Liver (tissue), 9 donors: Measurements from ENCODE around the gene DSC1. TPM values are rescaled to one million over a fixed set of nuclear protein-coding genes. Genes with fewer than 3 reads are reported as not detected.

Experiments
- DNase-seq: peaks from one replicate; pipeline ENCODE4 v3.0.0-alpha.2; 2017; ENCODE audit warnings: low spot score
- H3K27ac ChIP-seq, 2 donors: one replicate each; pipeline ENCODE4 v1.7.0; 2013; ENCODE audit warnings: inconsistent platforms in 2 of 2, low read length in 2 of 2, control low read depth in 1 of 2, low read depth in 1 of 2, mild to moderate bottlenecking in 1 of 2
- H3K27me3 ChIP-seq, 4 donors: one replicate each; pipeline versions ENCODE4 v1.6.1 to v1.7.0; 2013; ENCODE audit warnings: low read length in 3 of 4, inconsistent platforms in 1 of 4, mild to moderate bottlenecking in 1 of 4, moderate library complexity in 1 of 4; ENCODE audit not compliant: control insufficient read depth in 4 of 4, insufficient read depth in 4 of 4
- H3K36me3 ChIP-seq, 4 donors: one replicate each; pipeline versions ENCODE4 v1.6.1 to v1.7.0; 2013; ENCODE audit warnings: low read length in 3 of 4, mild to moderate bottlenecking in 3 of 4, low read depth in 1 of 4, moderate library complexity in 1 of 4; ENCODE audit not compliant: control insufficient read depth in 4 of 4, insufficient read depth in 3 of 4
- H3K4me1 ChIP-seq, 4 donors: one replicate each; pipeline versions ENCODE4 v1.6.1 to v1.7.0; 2013; ENCODE audit warnings: low read length in 3 of 4, mild to moderate bottlenecking in 3 of 4, moderate library complexity in 1 of 4; ENCODE audit not compliant: control insufficient read depth in 4 of 4, insufficient read depth in 4 of 4
- H3K4me3 ChIP-seq, 3 donors: one replicate each; pipeline versions ENCODE4 v1.6.1 to v1.7.0; 2013; ENCODE audit warnings: low read length in 3 of 3, control low read depth in 1 of 3, low read depth in 1 of 3, mild to moderate bottlenecking in 1 of 3
- H3K9ac ChIP-seq, 2 donors: one replicate each; pipeline ENCODE4 v1.7.0; 2013; ENCODE audit warnings: low read length in 2 of 2, mild to moderate bottlenecking in 2 of 2, moderate library complexity in 2 of 2, control low read depth in 1 of 2, low read depth in 1 of 2
- H3K9me3 ChIP-seq, 4 donors: one replicate each; pipeline versions ENCODE4 v1.6.1 to v1.7.0; 2013; ENCODE audit warnings: low read length in 3 of 4; ENCODE audit not compliant: control insufficient read depth in 4 of 4
- ATF3 ChIP-seq: IDR thresholded peaks from 2 replicates; pipeline ENCODE4 v1.6.1; 2016; ENCODE audit warnings: antibody characterized with exemption
- EGR1 ChIP-seq, 2 donors: IDR thresholded peaks; 2 replicates each; pipeline ENCODE4 v1.6.1; 2016 to 2018; ENCODE audit warnings: antibody characterized with exemption in 2 of 2, low read depth in 2 of 2
- FOXA2 ChIP-seq: IDR thresholded peaks from 2 replicates; pipeline ENCODE4 v1.6.1; 2016; ENCODE audit warnings: antibody characterized with exemption
- GABPA ChIP-seq, 2 donors: IDR thresholded peaks in 1 of 2; conservative IDR thresholded peaks in 1 of 2; 2 replicates each; pipeline ENCODE4 v1.6.1; 2016; ENCODE audit warnings: antibody characterized with exemption in 2 of 2, mild to moderate bottlenecking in 1 of 2, moderate library complexity in 1 of 2
- HNF4A ChIP-seq, 2 donors: conservative IDR thresholded peaks; 2 replicates each; pipeline ENCODE4 v1.6.1; 2016; ENCODE audit warnings: antibody characterized with exemption in 2 of 2, mild to moderate bottlenecking in 2 of 2
- HNF4G ChIP-seq: IDR thresholded peaks from 2 replicates; pipeline ENCODE4 v1.6.1; 2016; ENCODE audit warnings: antibody characterized with exemption
- JUND ChIP-seq, 2 donors: IDR thresholded peaks; 2 replicates each; pipeline ENCODE4 v1.6.1; 2016; ENCODE audit warnings: antibody characterized with exemption in 2 of 2
- MAX ChIP-seq: IDR thresholded peaks from 2 replicates; pipeline ENCODE4 v1.6.1; 2016; ENCODE audit warnings: antibody characterized with exemption
- NR2F2 ChIP-seq: IDR thresholded peaks from 2 replicates; pipeline ENCODE4 v1.6.1; 2016; ENCODE audit warnings: antibody characterized with exemption
- REST ChIP-seq: IDR thresholded peaks from 2 replicates; pipeline ENCODE4 v1.6.1; 2016; ENCODE audit warnings: antibody characterized with exemption, mild to moderate bottlenecking
- RXRA ChIP-seq, 2 donors: IDR thresholded peaks; 2 replicates each; pipeline ENCODE4 v1.6.1; 2017 to 2018; ENCODE audit warnings: antibody characterized with exemption in 2 of 2, mild to moderate bottlenecking in 1 of 2
- SP1 ChIP-seq: IDR thresholded peaks from 2 replicates; pipeline ENCODE4 v1.6.1; 2018; ENCODE audit warnings: antibody characterized with exemption, mild to moderate bottlenecking
- TAF1 ChIP-seq: conservative IDR thresholded peaks from 2 replicates; pipeline ENCODE4 v1.6.1; 2016; ENCODE audit warnings: antibody characterized with exemption, mild to moderate bottlenecking
- ZBTB33 ChIP-seq: IDR thresholded peaks from 2 replicates; pipeline ENCODE4 v1.6.1; 2016; ENCODE audit warnings: antibody characterized with exemption
- WGBS: extraction: QIAGEN DNeasy Blood & Tissue Kit; methylation state at CpG from one replicate; pipeline ENCODE4 v1.1.7; 2013; 5-methylcytosine and 5-hydroxymethylcytosine counted together
- polyA plus RNA-seq, 2 donors: library from polyadenylated mRNA; stranded (reverse) in 1 of 2; unstranded in 1 of 2; fragments of 200-250 nt in 1 of 2; fragments of >200 nt in 1 of 2; fragmentation: Nextera tagmentation in 1 of 2; extraction: Ambion mirVana in 1 of 2; gene quantifications; one replicate each; pipeline versions ENCODE4 v1.2.1 to v1.2.3, GENCODE V29; 2013 to 2015
- total RNA-seq, 2 donors: library from RNA; depleted of rRNA; stranded (reverse); fragments of >200 nt; gene quantifications; one replicate each; pipeline ENCODE4 v1.2.3, GENCODE V29; 2014
- donor health status: healthy.
- donor health status: healthy.
- donor health status: healthy.
- donor health status: healthy.
- donor health status: healthy.

DSC1 gene
- total and polyA plus RNA-seq, 4 donors = not detected

- Histone ChIP-seq H3K9ac (no peak overlapping the region), H3K9me3 (no peaks in the 10 kb centered on the region), H3K36me3 (no peaks in the 10 kb centered on the region), H3K27me3 (no peaks in the 10 kb centered on the region), H3K4me3 (no peak overlapping the region), H3K4me1 (no peaks in the 10 kb centered on the region), H3K27ac (no peak overlapping the region)
- TF ChIP-seq NR2F2 (no peak), TAF1 (no peak), MAX (no peak), HNF4A (conservative IDR thresholded peaks at IDR 0.05) (no peak), HNF4G (no peak), SP1 (no peak)
- 28% methylated on average over 2 of the region's 2 CpGs for WGBS
- DNase-seq = no peak
Measured at GRCh38 chr18:31197676-31198075, 35.0 kb upstream of the DSC1 start.

GRCh38 chr18:31195063-31195462, 32.4 kb upstream of the DSC1 start:
- DNase-seq = no peak
- no peak for TF ChIP-seq MAX
- no peak for TF ChIP-seq GABPA (IDR thresholded peaks at IDR 0.05 in 1 of 2, conservative IDR thresholded peaks at IDR 0.05 in 1 of 2)
- TF ChIP-seq HNF4A (conservative IDR thresholded peaks at IDR 0.05) = no peak
- no peak for TF ChIP-seq REST
- TF ChIP-seq JUND (IDR thresholded peaks at IDR 0.05) = no peak
- TF ChIP-seq RXRA (IDR thresholded peaks at IDR 0.05) = no peak
- no peak for TF ChIP-seq SP1
- TF ChIP-seq TAF1 = no peak
- no peak overlapping the region for H3K4me3 ChIP-seq
- H3K9ac ChIP-seq = no peak overlapping the region
- no peaks in the 10 kb centered on the region for H3K4me1 ChIP-seq
- H3K9me3 ChIP-seq = no peaks in the 10 kb centered on the region
- 81% methylated on average over 3 of the region's 3 CpGs for WGBS
- no peaks in the 10 kb centered on the region for H3K36me3 ChIP-seq
- no peak overlapping the region for H3K27ac ChIP-seq
- no peaks in the 10 kb centered on the region for H3K27me3 ChIP-seq

- Histone ChIP-seq H3K9me3 (no peaks in the 10 kb centered on the region), H3K27ac (no peak overlapping the region), H3K27me3 (no peaks in the 10 kb centered on the region), H3K36me3 (no peaks in the 10 kb centered on the region), H3K9ac (no peak overlapping the region), H3K4me3 (no peak overlapping the region), H3K4me1 (no peaks in the 10 kb centered on the region)
- no peak for DNase-seq
- TF ChIP-seq EGR1 (IDR thresholded peaks at IDR 0.05; ENCODE audit: low read depth in 2 of 2) (no peak), REST (no peak), SP1 (no peak), JUND (IDR thresholded peaks at IDR 0.05) (no peak), HNF4G (no peak), NR2F2 (no peak), FOXA2 (no peak), ZBTB33 (no peak), ATF3 (no peak), RXRA (IDR thresholded peaks at IDR 0.05) (no peak), HNF4A (conservative IDR thresholded peaks at IDR 0.05) (no peak), GABPA (IDR thresholded peaks at IDR 0.05 in 1 of 2, conservative IDR thresholded peaks at IDR 0.05 in 1 of 2) (no peak), TAF1 (no peak)
Measured at GRCh38 chr18:31192086-31192776, 29.6 kb upstream of the DSC1 start.
